Activated T-cell treated with anti-CD3 and anti-CD28 coated beads for 48 hours (primary cell): ENCODE measurements around the gene NLRP7.

Source experiments
- DNase-seq: peaks from one replicate; pipeline ENCODE4 v3.0.0-alpha.2; 2020; ENCODE audit warnings: low read depth

Gene NLRP7

DNA sequence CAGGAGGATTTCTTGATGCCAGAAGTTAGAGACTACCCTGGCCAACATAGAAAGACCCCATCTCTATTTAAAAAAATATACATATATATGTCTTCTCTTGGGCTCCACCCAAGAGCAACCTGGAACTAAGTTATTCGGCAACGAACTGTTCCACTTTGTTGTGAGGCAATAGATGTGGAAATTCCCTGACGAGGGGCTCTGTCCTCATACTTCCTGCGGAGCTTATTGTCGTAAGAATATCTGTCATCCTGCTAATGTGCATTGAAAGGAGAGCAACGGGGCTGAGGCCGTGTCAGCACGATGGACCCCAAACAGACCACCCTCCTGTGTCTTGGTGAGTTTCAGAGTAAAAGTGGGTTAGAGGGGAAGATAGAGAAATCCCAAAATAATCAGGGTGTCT is 73.3 kb downstream of the NLRP7 start, which contains the start of gene FCAR:
TSS of gene FCAR (plus strand) at position 246 of the 400 bp plus-strand sequence. CDS start at position 301, 55 bp downstream.
- DNase-seq: no peak
